GM12873 (cell line): Measurements from ENCODE around the gene CFAP251.

Experiments
- CTCF ChIP-seq: IDR thresholded peaks from 2 replicates; pipeline ENCODE4 v1.5.1; 2012; ENCODE audit warnings: low read depth, mild to moderate bottlenecking, moderate library complexity, low read length, control low read depth; ENCODE audit not compliant: insufficient read depth; ENCODE audit errors: missing control alignments

Gene CFAP251

DNA sequence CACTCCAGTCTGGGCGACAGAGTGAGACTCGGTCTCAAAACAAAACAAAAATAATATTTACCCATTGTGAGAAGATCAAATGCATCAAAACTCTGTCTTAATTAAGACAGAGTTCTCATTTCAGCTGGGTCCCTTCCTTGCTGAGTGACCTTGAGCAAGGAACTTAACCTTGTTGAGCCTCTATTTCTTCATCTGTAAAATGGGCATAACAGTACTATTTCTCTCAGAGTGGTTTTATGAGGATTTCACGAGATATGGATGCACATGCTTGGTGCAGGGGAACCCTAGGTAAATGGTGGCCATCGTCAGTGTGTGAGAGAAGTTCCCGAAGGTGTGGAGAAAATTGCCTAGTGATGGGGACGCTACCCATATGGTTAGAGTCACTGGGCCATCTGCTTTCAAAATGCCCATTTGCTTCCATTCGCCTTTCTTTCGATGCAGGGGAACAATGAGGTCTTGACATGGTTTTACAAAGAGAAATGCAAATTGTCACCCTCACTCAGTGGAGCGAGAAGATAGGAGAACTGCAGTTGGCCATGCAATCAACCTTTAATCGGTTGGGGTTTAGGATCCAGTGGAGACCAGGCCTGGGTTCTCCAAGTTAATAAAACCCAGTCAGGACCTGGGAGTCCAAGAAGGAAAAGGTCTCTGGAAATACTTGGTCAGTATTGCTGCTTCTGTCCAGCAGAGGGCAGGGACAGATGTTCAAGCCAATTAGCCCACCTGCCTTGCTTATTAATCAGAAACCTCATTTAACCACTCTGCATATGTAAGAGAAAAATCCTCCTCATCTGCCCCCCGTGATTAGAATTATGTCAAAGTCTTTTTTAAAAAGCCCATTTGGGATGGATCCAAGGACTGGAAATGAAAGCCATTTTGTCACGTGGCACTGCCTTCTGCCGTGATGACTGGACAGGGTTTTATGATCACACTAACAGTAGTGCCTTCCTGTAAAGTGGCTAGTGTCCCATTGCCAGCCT is 37.2 kb downstream of the CFAP251 start:
- TF ChIP-seq CTCF: peak; percentile 61

GRCh38 chr12:121957861-121958515 is 39.6 kb downstream of the CFAP251 start:
- no peak for TF ChIP-seq CTCF

DNA sequence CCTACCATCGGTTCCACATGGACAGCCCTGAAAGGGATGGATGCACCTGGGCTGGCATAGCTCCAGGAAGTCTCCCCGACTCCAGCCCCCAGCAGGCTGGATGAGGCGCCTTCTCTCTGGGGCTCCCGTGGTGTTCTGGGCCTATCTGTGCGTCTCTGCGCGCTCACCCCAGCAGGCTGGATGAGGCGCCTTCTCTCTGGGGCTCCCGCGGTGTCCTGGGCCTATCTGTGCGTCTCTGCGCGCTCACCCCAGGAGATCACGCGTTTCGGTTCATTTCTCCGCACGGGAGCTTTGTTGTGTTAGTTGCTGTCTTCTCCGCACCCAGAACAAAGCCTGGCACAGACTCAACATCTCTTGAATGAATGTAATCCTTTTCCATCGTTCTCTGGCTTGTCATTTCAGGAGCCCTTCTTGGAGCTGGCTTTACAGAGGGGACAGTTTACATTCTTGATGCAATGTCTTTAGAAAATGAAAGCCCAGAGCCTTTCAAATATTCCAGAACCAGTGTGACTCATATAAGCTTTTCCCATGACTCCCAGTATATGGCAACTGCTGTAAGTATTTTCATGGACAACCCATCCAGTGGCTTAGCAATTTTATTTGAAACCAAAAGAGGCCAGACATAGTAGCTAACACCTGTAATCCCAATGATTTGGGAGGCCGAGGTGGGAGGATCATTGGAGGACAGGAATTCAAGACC is 40.3 kb downstream of the CFAP251 start:
- TF ChIP-seq CTCF: no peak

DNA sequence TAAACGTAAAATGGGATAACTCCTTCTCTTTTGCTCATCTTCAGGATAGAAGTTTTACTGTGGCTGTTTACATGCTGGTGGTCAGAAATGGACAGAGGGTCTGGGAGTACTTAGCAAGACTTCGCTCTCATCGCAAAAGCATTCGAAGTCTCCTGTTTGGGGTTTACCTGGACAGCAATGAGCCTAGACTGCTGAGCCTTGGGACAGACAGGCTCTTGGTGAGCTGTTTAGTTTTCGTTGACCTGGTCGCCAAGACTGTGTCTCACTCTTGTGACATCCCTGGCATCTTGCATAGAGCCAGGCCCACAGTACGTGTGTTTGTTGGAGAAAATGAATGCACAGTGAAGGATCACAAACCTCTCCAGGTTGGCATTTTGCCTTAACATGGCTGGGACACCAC is 42.1 kb downstream of the CFAP251 start:
- TF ChIP-seq CTCF: no peak

DNA sequence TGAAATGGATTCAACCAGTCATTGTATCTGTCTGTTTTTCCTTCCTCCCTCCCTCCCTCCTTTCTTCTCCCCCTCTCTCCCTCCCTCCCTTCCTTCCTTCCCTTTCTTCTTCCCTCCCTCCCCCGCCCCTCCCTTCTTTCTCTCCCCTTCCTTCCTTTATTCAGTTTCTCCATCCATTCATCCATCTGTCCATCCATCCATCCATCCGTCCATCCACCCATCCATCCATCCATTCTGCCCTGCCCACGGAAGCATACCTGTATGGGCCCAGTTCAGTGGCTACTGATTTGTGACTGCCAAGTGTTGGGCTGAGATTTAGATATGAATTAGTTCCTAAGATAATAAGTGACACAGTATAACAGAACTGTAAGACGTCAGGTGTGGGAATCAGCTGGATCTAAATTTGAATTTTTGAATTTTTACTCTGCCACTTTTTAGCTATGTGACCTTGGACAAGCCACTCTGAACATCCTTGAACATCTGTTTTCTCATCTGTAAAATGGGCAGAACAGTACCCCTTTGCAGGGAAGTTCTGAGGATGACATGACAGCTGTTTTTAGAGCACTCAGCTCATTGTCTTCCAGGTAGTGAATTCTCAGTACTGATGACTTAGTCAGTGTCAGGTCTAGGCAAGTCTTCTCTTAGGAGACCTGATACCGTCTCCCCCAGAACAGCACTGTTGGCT is 42.9 kb downstream of the CFAP251 start:
- no peak for TF ChIP-seq CTCF

DNA sequence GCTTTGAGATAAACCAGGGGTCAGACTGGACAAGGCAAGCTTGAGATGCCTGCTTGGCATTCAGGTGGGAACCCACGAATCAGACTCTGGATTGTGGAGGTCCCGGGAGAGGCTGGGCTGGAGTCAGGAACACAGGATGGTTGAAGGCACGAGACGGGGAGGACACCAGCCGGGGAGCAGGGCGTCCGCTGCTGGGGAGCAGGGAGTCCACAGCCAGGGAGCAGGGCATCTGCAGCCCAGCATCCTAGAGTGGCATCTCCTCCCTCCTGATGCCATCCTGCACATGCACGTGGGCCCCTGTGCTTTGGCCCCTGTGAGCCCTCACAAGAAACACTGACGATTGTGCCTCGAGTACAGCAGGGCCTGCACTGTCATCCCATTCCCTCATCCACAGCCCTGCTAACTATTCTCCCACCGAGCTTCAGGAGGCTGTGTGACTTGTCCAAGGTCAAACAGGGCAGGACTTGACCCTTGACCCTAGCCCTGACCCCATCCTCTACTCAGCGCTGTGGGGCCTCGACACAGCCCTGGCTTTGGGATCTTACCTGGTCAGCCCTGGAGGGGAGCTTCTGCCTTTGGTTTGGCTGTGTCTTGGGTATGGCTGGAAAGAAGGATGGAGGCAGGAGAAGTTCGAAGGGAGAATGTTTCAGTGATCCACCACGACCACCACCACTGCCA is 45.1 kb downstream of the CFAP251 start:
- no peak for TF ChIP-seq CTCF
